NCI-H146 treated with DMSO at 0.1 percent for 48 hours (cell line): ENCODE data around the gene ZNF451.

Source experiments
- DNase-seq: peaks from one replicate; lab custom pipeline; 2025; ENCODE audit not compliant: unreplicated experiment; lab: John Stamatoyannopoulos, UW

ZNF451 gene

GRCh38 chr6:57198926-57199636 is 109.1 kb downstream of the ZNF451 start:
- DNase-seq, result no peak

GRCh38 chr6:57201718-57202117 is 111.7 kb downstream of the ZNF451 start:
- no peak for DNase-seq

GRCh38 chr6:57205550-57206328 is 115.8 kb downstream of the ZNF451 start:
- no peak for DNase-seq

- no peak for DNase-seq
Observed at GRCh38 chr6:57207141-57207540, 117.2 kb downstream of the ZNF451 start.

- DNase-seq, result no peak
Observed at GRCh38 chr6:57207872-57208271, 117.9 kb downstream of the ZNF451 start.

- no peak for DNase-seq
Observed at GRCh38 chr6:57209030-57209429, 119.0 kb downstream of the ZNF451 start.

- no peak for DNase-seq
Observed at GRCh38 chr6:57210060-57210459, 120.1 kb downstream of the ZNF451 start.

GRCh38 chr6:57215260-57215659 is 125.3 kb downstream of the ZNF451 start:
- DNase-seq, result no peak

- DNase-seq, result no peak
Observed at GRCh38 chr6:57216235-57217101, 126.5 kb downstream of the ZNF451 start.

- no peak for DNase-seq
Observed at GRCh38 chr6:57217270-57217669, 127.3 kb downstream of the ZNF451 start.
